HG03025 (cell line): ENCODE data around the gene AKR1C1.
"Not testable (repeated sequence)": the region's sequence is repeated elsewhere in the genome, so short reads cannot be mapped to it uniquely, and the experiment has no call there.

ENCODE experiments used
- ATAC-seq: cut with Tn5 transposase; IDR thresholded peaks from one replicate; pipeline ENCODE4 v1.9.1; 2021; ENCODE audit warnings: mild to moderate bottlenecking, moderate library complexity; ENCODE audit not compliant: unreplicated experiment, low FRiP score

Gene AKR1C1

DNA sequence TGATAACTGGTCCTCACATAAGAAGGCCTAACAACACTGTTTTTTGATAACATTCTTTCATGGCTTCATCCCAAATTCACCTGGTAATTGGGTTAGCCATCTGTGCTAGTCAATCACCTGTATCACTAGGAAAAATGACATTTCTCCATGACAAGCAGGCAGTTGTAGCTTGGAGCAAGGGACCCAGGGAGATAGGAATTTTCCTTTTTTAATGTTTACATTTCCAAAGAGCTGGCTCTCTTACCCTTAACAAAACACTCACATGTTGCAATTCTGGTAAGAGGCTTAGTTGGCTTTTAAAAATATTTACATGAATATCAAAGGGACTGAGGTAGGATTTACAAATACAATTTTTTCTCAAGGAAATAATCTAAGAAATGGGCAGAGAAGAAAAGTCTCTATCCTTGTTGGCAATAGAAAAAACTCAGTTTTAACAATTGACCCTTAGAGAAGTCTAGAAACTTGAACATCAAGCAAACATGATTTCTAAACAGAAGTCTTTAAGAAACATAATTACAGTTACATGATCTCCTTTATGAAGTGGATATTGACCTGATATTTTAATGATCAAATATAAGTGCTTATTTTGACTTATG, 16.1 kb upstream of the AKR1C1 start:
- no peak for ATAC-seq

DNA sequence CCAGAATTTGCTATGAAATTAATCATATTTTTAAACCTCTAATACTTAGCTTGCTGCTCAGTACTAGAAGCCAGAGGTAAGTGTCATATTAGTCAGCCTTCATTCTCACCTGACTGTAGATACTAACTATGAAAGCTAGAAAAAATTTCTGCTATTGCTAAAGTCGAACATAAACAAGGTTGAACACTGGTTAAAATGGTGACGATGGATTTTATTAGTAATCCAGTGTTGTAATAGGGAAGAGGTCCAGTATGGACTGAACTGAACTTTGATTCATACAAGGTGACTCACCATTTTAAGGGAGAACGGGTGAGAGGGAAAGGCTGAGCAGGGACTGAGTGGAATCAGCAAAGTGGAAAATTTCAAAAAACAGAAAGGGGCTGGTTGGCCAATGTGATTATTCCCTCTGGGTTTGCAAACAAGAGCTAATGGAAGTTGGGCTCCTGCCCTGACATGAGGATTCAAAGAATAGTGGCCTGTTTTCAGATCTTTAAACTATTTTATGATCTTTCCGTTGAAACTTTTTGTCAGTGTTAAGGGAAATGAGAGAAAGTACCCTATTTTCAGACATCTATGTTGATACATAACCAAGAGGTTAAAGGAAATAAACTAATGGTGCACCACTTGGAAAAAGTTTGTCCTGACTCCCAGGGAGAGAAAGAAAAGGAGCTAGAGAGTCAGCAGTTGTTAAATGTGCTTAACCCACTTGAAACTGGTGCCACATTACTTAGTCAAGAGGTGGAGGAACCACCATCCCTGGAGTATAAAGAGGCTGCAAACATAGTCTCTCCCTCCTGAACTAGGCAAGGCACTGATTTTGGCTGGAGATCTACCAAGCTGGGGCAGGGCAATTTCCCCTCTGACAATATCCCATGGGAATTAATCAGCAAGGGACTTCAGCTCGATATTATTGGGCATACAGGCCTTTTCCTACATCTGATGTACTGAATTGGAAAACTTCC, 15.3 kb upstream of the AKR1C1 start:
- ATAC-seq = no peak

DNA sequence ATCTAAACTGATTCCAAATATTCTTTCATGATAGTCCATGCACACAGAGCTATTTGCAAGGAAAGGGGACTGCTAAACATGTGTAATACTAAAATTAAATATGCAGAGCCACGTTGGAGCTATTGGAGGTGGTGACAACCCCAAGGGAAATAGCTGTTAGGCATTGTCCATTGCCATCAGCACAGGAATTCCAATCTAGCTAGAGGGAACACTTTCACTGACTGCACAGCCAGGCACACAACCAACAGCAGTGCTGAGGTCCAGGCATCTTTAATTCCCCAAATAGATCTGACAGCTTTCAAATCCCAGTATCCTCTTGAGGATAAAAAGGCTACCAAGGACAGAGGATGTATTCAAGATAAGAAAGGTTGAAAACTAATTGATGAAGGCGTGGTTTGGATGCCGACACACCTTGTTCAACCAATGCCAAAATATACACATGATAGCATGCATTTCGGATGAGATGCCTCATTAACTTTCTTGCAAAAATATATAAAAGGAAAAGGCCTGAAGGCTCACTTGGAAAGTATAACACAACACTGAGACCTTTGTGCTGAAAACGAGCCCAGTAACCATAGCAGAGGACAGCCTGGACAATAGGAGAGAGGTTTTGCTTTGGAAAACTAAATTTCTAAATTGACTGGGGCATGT, 11.6 kb upstream of the AKR1C1 start:
- not testable (repeated sequence) for ATAC-seq

DNA sequence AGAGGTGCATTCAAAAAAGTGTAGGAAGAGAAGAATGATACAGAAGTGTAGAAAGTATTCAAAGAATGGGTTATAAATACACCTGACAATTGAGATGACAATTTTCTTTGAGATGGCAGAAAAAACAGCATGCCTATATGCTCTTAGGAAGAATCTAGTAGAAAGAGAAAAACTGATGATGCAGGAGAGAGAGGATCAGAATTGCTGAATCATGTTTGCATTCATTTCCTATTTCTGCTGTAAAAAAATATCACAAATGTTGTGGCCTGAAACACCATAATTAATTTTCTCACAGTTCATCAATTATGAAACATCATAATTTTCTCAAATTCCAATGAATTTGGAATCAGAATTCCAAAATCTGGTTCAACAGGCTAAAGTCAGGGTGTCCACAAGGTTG, 9.8 kb upstream of the AKR1C1 start:
- no peak for ATAC-seq

DNA sequence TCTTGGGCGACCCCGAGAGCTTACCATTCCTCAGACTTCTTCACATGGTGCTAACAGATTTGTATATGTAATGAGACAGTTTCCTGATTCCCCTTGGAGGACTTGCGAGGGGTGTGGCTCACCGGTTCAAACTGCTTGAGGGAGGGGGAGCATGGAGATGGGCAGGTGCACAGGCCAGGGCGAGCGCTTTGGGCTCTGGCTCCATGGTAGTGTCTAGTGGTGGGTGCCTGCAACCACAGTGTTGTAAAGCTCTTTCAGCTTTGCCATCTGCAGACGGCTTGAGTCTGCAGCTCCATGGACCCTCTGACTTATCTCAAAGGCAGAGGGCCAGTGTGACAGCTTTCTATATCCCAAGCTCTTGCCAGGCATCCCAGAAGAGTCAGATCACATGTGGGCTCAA, 7.1 kb upstream of the AKR1C1 start:
- ATAC-seq = not testable (repeated sequence)

DNA sequence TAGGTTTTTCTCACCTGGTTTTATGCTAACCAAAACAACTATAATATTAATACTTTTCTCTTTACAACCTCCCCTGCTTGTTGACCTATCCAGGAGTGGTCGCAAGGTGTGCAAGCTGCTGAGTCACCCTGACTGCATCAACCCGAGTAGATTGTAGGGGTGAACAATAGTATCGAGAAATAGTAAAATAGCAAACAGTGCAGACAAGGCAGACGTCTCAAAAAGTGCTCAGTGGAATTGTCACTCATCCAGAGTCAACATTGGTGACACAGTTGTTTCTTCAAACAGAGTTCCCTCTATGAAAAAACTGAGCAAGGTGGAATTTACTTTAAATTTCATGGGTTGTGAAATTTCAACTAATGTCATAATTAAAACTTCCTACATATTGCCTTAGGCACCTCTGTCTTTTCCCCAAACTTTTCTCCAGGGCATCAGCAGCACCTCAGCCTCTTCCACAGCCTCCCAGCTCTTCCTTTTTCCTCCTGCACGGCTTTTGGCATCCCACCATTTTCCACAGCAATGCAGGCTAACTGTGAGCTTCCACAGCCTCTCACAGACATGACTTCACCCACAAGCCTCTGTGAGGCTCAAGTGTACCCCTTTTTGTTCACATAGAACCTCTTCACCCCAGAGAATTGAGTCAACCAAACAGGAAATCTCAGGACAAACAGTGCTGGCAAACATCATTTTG, 6.1 kb upstream of the AKR1C1 start:
- not testable (repeated sequence) for ATAC-seq

DNA sequence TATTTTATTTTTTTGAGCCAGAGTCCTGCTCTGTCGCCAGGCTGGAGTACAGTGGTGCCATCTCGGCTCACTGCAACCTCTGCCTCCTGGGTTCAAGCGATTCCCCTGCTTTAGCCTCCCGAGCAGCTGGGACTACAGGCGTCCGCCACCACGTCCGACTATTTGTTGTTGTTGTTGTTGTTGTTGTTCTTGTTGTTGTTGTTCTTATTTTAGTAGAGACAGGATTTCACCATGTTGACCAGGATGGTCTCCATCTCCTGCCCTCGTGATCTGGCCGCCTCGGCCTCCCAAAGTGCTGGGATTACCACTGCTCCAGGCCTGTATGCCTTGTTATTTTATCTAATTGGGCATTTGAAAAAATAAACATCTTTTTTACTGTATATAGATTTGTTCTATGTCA, 1.7 kb upstream of the AKR1C1 start:
- not testable (repeated sequence) for ATAC-seq

DNA sequence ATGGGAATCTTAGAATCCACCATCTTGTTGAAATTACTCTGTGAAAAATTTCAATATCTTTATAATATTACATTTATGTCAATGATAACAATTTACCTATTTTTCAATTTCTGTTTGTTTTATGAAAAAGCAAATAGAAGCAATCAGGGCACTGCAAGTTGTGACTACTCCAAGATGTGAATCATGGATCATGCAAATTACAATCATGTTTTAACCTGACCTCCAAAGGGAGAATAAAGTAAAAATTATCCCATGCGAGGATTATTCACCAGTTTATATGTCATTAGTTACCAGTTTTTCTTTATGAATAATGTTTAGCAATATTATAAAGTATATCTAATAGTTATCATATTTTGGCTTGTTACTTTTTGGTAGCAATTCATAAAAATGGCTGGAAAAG, 907 bp upstream of the AKR1C1 start:
- ATAC-seq = not testable (repeated sequence)

DNA sequence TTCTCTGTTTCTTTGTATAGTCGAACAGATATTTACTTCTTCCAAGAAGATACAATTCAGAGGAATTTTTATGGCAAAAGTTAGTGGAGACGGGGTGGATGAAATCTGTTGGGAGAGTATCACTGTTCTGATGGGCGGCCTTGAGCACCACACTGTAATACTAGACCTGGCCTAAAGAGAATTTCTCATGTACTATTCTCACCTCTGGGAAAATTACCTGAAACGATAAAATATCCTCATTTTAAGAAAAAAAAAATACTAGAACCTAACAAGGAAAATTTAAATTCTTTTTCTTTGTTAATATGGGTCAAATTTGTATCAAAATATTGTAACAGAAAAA, 570 bp downstream of the AKR1C1 start:
- ATAC-seq = not testable (repeated sequence)

DNA sequence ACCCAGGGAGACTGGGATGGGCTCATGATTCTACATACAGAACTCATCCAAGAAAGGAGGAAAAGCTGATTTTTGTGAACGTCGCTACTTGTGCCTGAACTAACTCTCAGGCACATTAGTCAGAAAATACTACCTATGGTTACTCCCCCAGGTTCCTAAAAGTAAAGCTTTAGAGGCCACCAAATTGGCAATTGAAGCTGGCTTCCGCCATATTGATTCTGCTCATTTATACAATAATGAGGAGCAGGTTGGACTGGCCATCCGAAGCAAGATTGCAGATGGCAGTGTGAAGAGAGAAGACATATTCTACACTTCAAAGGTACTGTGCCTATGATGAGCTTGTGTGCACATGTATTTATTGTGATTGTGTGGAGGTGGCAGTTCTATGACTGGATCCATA, 2.5 kb downstream of the AKR1C1 start:
- not testable (repeated sequence) for ATAC-seq

DNA sequence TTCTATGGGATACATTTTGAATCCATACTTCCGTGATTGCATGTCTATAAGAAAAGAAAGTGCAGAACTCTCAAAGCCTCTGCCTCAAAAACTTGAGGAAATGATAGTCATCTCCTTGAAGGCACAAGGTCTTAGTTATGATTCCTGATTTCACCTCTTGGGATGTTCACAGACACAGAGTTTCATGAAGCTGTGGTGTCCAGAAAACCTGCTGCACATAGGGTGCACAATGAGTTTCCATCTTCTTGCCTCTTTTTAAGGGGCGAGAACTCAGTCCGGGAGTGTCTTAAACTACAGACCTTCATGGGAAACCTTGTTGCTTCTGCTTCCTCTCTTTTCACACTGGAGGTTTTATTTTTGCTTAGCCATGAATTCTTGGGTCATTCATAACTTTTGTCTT, 4.0 kb downstream of the AKR1C1 start:
- not testable (repeated sequence) for ATAC-seq

DNA sequence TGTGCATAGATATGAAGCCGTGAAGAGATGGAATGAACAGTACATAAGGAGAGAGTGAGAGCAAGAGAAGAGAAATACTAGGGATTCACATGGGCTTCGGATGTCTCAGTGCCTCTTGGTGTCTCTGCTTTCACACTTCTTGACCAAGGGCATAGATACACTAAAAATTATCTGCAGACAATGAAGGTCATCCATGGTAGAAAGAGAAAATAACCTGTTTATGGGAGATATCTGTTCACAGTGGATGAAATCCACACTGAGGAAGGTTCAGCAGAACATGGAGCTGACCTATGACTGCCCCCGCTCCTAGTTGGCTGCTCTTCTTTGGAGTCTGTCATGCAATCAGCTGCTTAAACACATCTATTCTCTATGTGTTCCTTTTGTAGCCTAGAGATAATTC, 6.1 kb downstream of the AKR1C1 start:
- not testable (repeated sequence) for ATAC-seq

DNA sequence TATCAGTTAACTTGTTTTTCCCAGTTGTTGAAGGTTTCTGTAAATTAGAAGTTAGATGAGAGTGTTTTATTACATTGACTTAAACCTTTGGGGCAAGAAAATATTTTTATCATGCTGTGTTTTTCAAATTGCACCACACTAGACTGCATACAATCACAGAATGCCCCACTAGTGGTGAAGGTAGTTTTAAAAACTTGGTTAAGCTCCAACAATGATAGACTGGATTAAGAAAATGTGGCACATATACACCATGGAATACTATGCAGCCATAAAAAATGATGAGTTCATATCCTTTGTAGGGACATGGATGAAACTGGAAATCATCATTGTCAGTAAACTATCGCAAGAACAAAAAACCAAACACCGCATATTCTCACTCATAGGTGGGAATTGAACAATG, 7.1 kb downstream of the AKR1C1 start:
- ATAC-seq = not testable (repeated sequence)

DNA sequence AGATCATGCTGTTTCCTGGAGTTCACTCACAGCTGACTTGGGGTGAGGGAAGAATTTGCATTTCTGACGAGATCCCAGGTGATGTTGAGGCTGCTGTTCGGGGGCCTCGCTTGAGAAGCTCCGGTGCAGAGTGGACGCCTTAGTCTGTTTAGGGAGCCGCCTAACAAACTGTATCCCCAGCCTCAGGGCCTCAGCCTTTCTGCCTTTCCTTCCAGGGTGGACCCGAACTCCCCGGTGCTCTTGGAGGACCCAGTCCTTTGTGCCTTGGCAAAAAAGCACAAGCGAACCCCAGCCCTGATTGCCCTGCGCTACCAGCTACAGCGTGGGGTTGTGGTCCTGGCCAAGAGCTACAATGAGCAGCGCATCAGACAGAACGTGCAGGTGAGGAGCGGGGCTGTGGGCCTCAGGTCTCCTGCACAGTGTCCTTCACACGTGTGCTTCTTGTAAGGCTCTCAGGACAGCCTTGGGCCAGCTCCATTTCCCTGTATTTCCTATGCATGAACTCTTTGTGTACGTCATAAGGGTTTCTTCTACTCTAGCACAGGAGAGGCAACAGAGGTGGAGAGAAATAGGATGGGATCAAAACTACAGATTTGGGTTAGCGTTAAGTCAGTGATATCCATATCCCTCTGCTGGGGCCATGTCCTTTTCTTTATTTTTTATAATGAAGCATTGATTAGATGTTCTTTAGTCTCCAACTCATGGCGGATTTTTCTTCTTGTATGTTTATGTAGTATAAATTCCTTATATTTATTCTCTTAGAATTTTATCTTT, 9.3 kb downstream of the AKR1C1 start:
- ATAC-seq = not testable (repeated sequence)

DNA sequence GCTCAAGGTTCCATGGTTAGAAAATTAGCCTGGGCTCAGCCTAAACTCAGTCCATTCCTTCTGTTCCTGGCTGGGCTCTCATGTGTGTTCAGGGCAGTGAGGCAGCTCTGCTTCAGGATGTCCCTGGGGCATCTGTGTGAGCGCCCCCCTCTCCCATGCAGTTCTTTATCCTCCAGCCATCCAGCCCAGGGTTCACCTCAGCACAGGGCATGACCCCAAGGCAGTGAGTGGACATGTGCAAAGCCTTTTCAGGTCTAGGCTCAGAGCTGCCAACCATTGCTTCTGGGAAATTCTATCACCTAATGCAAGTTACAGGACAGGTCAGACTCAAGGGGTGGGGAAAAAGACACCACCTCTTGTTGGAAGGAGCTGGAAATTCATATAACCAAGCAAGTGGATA, 10.1 kb downstream of the AKR1C1 start:
- ATAC-seq = not testable (repeated sequence)

DNA sequence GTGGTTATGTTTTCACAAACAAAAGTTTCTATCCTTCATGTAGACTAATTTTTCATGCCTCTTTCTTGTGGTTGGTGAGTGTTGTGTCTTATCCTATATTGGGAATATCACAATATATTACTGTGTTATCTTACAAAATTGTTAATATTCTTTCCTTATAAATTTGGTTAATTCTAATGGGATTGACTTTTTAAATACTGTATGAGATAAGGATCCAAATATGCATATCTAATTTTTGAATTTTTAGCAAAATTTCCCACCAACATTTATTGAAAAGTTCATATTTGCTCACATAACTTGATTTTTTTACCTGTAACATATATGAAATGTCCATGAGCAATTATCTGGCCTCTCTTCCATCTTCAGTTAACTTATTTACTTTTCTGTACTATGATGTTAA, 11.2 kb downstream of the AKR1C1 start:
- not testable (repeated sequence) for ATAC-seq

DNA sequence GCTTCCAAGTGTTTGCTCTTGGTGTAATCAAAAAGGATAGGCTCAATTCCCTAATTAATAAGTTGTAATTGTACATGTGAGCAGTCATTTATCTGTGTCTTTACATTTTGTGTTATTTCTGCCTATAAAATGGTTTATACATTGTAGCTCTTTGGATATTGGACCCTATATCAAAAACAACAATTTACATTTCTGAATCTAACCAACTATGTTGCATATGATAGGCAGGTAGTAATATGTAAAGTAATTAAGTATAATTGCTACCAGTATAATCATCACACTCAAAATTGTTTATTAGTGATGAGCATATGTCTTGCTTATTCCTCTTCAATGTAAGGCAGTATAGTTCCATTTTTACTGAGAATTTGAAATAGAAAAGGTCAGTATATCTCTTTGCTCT, 13.8 kb downstream of the AKR1C1 start:
- ATAC-seq = no peak

DNA sequence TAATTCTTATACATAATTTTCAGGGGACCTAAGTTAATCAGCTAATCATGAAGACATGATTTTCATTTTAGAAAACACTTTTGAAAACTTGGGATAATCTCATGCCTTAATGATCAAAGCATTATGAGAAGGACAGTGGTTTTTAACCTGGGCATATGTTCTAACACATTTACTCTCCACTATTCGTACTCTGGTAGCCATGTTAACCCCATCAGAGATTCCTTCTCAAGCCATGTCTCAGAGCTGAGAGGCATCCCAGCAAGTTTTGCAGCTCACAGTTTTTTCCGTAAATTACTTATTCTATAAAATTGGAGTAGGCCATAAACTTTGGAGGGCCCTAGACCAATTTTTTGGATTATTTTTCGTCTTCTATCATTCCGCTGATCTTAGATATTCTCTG, 15.7 kb downstream of the AKR1C1 start:
- no peak for ATAC-seq

DNA sequence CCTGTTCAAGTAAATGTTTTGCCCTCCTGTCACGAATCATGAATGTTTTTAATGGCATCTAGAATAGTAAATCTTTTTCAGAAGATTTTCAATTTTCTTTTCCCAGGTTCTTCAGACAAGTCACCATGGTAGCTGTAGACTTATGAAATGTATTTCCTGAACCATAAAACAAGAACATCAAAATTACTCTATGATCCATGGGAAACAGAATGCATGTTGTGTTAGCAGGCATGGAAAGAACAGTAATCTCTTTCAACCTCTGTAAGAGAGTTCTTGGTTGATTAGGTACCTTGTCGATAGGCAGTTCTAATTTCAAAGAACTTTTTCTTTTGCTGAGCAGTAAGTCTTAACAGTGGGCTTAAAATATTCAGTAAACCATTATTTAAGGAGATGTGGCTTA, 17.6 kb downstream of the AKR1C1 start:
- ATAC-seq = no peak
